Stimulated activated CD4-positive, alpha-beta T cell treated with anti-CD3 and anti-CD28 coated beads, Interleukin-1b, Interleukin-23, amount 100 ng/mL, for 48 hours (primary cell): ENCODE results near the gene GALNT17.

Experiments used
- DNase-seq: peaks from one replicate; pipeline ENCODE4 v3.0.0-alpha.2; 2020

Gene GALNT17

GRCh38 chr7:71466448-71467145 is 334.7 kb downstream of the GALNT17 start:
- no peak for DNase-seq

DNA sequence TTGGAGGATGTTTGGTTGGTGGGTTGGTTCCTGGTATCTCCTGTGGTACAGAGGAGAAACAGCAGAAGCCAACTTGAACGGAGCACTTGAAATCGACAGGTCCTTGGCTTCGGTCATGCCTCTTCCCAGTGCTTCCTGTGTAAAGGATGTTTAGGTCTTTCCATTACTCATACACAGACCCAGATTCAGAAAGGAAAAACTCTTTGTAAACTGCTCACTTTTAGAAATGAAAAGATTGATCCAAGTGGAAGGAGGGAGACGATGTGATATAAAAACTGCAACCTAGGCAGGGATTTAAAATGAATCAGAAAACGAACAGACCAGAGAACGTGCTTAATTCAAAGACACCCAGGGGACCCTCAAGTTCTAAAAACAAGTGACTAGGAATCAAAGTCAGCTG is 338.4 kb downstream of the GALNT17 start:
- no peak for DNase-seq

- no peak for DNase-seq
Measured at GRCh38 chr7:71470830-71471229, 338.9 kb downstream of the GALNT17 start.

GRCh38 chr7:71472962-71473361 is 341.0 kb downstream of the GALNT17 start:
- no peak for DNase-seq

DNA sequence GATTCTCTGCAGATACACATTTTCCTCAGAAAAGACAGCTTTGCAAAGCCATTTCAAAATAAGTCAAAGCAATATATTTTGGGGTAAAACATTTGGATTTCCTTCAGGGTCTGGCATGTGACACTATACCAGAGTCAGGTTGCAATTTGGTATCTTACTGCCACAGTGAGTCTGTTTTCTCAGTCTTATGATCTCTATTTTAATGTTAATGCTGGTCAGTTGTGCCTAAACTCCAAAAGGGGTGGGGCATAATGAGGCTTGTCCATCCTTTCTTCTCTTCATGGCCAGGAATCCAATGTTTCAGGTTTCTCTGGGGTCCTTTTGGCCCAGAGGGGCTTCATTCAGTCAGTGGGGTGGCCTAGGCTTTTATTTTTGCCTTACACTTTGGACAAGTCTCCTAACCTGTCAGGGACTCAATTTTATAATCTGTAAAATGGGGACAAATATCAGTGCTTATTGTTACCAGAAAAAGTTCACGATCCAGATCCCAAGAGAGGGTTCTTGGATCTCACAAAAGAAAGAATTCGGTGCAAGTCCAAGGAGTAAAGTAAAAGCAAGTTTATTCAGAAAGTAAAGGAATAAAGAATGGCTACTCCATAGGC is 341.5 kb downstream of the GALNT17 start:
- DNase-seq, result no peak

DNA sequence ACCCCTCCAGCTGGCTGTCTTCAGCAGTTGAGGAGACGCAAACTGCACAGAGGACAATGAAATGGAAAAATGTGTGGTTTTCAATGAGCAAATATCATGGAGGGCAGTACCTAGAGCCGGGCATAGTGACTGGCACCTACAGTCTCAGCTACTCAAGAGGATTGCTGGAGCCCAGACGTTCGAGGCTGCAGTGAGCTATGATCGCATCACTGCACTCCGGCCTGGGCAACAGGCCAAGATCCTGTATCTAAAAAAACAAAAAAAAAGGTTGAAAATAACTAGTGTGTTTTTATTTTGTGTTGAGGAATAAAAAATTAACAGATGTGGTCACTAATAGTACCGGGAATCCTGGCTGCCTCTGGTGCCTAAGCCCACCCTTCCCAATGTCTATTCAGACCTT is 345.5 kb downstream of the GALNT17 start:
- DNase-seq, result no peak

DNA sequence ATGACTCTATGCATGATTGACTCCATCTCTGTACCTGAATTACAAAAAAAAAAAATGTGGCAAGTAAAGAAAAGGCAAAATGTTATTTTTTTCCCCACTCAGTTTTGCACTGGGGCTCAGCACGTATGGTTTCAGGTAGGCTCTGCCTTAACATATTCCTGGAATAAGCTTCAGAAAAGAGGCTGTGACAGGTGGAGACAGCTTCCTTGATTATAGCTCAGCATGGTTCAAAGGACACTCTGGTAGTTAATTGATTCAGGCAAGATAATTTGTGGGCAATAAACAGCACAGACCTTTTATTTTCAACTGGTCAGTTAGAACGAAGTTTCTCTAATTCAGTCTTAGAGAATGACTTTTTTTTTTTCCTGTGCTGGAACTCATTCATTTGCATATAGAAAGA is 347.3 kb downstream of the GALNT17 start:
- DNase-seq, result no peak

DNA sequence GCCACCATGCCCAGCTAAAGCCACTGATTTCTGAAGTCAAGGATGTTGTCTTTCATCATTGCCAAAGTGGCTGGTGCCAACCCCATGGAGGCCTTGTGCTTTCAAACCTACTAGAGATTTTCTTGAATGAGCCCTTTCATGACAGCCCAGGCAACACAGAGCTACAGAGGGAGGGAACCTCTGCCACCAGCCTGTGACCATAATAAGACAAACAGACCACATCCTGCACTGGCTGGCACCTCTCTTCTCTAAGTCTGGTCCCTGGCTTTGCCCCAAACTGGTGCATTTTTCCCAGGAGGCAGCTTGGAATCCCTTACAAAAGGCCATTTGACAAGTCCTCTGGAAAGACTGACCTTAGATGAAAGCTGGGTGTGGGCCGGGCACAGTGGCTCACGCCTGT is 348.8 kb downstream of the GALNT17 start:
- DNase-seq, result no peak

DNA sequence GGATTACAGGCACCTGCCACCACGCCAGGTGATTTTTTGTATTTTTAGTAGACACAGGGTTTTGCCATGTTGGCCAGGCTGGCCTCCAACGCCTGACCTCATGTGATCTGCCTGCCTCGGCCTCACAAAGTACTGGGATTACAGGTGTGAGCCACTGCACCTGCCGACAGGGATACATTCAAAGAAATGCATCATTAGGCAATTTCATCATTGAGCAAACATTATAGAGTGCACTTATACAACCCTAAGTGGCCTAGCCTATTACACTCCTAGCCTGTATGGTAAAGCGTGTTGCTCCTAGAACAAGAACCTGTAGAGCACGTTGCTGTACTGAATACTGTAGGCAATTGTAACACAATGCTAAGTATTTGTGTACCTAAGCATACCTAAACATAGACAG is 350.3 kb downstream of the GALNT17 start:
- DNase-seq, result no peak

- DNase-seq, result no peak
Measured at GRCh38 chr7:71484380-71484779, 352.4 kb downstream of the GALNT17 start.

DNA sequence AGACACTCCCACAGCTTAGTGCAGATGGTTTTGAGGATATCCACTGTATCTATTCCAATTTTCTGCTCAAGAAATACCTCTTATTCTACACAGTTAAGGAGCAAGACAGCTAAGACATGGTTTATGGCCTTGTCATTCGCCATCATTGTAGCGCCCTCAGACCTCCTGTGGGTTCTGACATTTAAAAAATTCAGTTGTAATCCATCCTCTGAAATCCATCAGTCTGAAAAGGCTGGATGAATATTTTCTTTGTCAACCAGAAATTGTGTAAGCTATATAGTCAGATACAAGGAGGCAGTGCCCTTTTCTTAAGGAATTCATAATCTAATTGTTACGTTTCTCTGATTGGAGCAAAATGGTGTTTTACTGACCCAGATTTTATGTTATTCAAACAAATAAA is 353.6 kb downstream of the GALNT17 start:
- DNase-seq, result no peak

DNA sequence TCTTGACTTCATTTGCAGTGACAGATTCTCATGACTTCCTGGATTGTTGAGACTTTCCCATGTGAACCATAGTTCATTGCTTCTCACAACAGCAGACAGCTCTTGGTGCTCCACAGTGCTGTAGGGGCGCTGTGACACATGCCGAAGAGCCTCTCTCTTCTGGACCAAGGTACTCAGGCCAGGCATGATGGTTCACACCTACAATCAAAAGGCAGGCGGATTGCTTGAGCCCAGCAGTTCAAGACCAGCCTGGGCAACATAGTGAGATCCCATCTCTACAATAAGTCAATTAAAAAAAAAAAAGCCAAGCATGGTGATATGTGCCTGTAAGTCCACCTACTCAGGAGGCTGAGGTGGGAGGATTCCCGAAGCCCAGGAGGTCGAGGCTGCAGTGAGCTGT is 354.5 kb downstream of the GALNT17 start:
- no peak for DNase-seq

DNA sequence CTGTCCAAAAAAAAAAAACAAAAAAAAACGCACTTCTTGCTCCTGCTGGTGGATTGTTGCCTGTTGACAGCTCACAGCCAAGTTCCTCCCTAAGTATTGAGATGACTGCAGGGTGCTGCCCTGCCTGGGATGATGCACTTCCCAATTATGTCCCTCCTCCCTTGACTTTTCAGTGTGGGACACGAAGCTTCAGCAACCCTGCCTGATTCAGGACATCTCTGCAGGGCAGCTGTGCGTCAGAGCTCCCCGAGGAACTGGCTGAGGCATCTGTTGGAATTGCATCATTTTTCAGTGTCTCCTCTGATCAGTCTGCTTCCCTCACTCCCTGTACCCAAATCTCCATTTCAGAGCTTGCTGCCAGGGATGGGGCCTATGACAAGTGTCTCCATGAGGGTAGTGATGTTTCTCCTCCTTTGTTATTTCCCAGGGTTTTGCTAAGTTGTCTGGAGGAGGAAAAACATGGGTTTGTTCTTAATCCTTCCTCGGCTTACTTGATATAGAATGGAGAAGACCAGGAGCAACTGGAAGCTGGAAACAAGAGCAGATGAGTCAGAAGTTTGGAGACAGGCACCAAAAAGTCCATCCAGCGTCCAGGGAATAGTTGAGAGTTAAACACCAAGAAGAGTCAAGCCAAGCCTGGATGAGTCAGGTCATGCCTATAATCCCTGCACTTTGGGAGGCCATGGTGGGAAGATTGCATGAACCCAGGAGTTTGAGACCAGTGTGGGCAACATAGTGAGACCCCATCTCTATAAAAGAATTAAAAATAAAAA is 355.1 kb downstream of the GALNT17 start:
- no peak for DNase-seq

DNA sequence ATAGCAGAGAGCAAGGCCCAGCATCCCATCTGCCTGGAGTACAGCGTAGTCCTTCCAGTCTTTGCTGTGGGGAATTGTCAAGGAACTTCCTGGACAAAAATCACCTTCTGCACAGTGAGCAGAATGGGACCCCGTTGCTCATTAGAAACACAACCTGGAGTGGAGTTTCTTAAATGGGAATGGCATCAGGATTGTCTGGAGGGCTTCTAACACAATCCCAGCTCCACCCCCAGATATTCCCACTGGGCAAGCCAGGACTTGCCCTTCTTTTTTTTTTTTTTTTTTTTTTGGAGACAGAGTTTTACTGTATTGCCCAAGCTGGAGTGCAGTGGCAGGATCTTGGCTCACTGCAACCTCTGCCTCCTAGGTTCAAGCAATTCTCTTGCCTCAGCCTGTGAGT is 356.4 kb downstream of the GALNT17 start:
- DNase-seq, result no peak

DNA sequence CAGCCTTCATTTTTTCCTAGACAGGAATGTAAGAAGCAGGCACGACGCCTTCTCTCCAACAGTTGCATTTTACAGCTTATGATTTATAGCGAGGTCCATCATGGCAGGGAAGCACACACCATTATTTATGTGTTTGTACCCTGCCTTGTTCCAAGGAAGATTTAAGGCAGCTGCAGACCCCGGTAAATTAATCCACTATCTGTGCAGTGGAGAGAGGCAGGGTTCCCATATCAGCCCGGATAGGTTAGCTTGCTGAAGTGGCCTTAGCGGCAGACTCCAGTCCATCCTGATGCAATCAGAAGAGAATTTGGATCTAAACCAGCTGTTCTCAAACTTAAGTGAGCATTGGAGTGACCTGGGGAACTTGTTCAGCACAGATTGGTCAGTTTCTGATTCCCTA is 359.4 kb downstream of the GALNT17 start:
- no peak for DNase-seq

- no peak for DNase-seq
Measured at GRCh38 chr7:71495828-71496227, 363.9 kb downstream of the GALNT17 start.

GRCh38 chr7:71497256-71497946 is 365.5 kb downstream of the GALNT17 start:
- DNase-seq, result no peak

DNA sequence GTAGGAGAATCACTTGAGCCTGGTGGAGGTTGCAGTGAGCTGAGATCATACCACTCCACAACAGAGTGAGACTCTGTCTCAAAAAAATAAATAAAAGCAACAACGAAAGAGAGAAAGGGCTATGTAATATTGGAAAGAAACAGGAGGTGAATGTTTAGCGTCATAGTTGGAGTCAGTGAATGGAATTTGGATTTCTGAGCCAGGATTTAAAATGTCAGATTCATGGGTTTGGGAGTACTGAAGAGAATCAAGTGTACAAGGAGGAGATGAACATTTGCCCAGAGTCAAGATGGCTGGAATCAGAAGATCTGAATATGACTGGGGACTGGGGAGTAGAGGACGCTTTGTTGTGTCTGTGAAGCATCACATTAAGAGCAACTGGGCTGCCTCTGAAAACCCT is 366.4 kb downstream of the GALNT17 start:
- no peak for DNase-seq

- no peak for DNase-seq
Measured at GRCh38 chr7:71504697-71505441, 372.9 kb downstream of the GALNT17 start.

DNA sequence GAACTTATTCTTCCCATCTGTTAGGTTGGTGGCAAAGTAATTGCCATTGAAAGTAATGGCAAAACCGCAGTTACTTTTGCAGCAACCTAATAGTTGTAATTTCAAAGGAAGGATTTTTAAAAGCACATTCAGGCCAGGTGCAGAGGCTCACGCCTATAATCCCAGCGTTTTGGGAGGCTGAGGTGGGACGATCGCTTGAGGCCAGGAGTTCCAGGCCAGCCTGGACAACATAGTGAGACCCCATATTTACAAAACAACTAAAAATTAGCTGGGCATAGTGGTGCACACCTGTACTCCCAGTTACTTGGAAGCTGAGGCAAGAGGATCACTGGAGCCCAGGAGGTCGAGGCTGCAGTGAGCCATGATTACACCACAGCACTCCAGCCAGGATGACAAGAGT is 374.9 kb downstream of the GALNT17 start:
- no peak for DNase-seq

- no peak for DNase-seq
Measured at GRCh38 chr7:71507680-71508602, 376.0 kb downstream of the GALNT17 start.

DNA sequence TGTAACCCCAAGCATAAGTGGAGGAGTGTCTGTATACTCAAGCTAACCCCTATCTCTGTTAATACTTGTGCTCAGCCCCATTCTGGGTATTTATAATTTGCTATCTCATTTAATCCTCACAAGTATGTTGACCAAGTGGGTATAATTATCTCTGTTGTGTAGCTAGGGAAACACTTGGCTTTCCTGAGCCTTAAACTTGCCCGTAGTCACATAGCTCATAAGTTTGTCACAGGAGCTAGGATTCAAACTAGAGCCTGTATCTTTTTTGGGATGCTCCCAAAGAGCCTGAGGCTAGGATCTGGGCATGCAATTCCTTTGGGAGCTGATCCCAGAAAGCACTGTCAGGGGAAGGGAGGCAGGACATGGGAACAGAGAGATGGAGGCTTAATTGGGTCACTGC is 377.4 kb downstream of the GALNT17 start:
- no peak for DNase-seq
